Suprapubic skin (tissue), 4 donors: ENCODE data around the gene CAPN14.

Source experiments
- EP300 ChIP-seq: sonication (generic); formaldehyde crosslinking; IDR thresholded peaks from one replicate; pipeline ENCODE4 v1.6.1; 2017; ENCODE audit warnings: antibody characterized with exemption
- POLR2A ChIP-seq, 2 donors: fragments of 450-650 bp; IDR thresholded peaks; one replicate each; pipeline ENCODE4 v1.6.1; 2017; ENCODE audit warnings: antibody characterized with exemption in 2 of 2, mild to moderate bottlenecking in 2 of 2, moderate library complexity in 2 of 2
- POLR2AphosphoS5 ChIP-seq, 3 donors: sonication (generic); formaldehyde crosslinking; IDR thresholded peaks; one replicate each; pipeline ENCODE4 v1.6.1; 2017; ENCODE audit warnings: antibody characterized with exemption in 3 of 3
- TF ChIP-seq, protein P1 (sequence below), 2 donors: fragments of 200-600 bp in 1 of 2; fragments of 450-650 bp in 1 of 2; sonication (generic) in 1 of 2; IDR thresholded peaks; one replicate each; pipeline ENCODE4 v1.5.1; 2016 to 2019; ENCODE audit warnings: antibody characterized with exemption in 2 of 2, mild to moderate bottlenecking in 1 of 2, moderate library complexity in 1 of 2

DNA sequence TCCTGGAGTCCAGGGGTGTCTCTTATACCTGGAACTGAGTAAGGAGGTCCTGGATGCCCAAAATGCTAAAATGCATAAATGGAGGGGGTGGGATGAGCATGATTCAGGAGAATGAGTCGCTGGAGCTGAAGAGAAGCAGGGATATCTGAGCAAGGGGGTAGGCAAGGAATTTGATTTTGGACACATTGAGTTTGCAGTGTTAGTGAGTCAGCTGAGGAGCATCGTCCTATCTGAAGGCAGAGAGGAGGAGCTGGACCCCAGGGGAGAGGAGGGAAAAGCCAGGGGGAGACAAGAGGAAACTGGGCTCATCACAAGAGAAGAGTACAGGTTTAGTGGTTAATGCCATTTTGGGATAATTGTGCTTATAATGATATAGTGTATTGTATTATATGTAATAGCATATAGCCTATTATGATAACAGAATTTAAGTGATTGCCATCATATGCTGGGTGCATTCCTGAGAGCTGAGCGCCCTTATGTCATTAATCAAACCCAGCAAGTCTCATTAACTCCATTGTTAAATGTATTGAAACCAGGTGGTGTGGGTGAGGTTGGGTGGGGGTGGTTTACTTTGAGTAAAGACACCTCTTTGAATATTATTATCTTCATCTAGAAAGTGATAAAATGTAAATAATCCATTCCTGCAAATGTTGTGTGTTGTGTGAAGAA, 29.0 kb upstream of the CAPN14 start:
- TF ChIP-seq EP300 (no peak), POLR2A (IDR thresholded peaks at IDR 0.05) (no peak), POLR2AphosphoS5 (IDR thresholded peaks at IDR 0.05) (no peak)
- TF ChIP-seq, protein P1, sequence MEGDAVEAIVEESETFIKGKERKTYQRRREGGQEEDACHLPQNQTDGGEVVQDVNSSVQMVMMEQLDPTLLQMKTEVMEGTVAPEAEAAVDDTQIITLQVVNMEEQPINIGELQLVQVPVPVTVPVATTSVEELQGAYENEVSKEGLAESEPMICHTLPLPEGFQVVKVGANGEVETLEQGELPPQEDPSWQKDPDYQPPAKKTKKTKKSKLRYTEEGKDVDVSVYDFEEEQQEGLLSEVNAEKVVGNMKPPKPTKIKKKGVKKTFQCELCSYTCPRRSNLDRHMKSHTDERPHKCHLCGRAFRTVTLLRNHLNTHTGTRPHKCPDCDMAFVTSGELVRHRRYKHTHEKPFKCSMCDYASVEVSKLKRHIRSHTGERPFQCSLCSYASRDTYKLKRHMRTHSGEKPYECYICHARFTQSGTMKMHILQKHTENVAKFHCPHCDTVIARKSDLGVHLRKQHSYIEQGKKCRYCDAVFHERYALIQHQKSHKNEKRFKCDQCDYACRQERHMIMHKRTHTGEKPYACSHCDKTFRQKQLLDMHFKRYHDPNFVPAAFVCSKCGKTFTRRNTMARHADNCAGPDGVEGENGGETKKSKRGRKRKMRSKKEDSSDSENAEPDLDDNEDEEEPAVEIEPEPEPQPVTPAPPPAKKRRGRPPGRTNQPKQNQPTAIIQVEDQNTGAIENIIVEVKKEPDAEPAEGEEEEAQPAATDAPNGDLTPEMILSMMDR (IDR thresholded peaks at IDR 0.05) = no peak
